ENCODE results near the gene HOGA1.

Gene HOGA1

GRCh38 chr10:97543025-97543546 is 41.1 kb upstream of the HOGA1 start:
- no peak overlapping the region for H3K27ac ChIP-seq
- H3K4me2 ChIP-seq, result no peak overlapping the region
- no peaks in the 10 kb centered on the region for H3K27me3 ChIP-seq (ENCODE audit: insufficient read depth, low read depth)

GRCh38 chr10:97546456-97547270 is 37.5 kb upstream of the HOGA1 start:
- H3K9ac ChIP-seq, result no peak overlapping the region
- no peaks in the 10 kb centered on the region for H3K27me3 ChIP-seq (ENCODE audit: insufficient read depth, low read depth)
- H3K36me3 ChIP-seq (ENCODE audit: insufficient read depth), result no peaks in the 10 kb centered on the region
- H3K4me3 ChIP-seq (IDR thresholded peaks at IDR 0.05; ENCODE audit: insufficient read depth, low read depth, low read length), result no peak overlapping the region
- H2AFZ ChIP-seq (ENCODE audit: low read depth), result no peak overlapping the region
- H3K4me1 ChIP-seq (ENCODE audit: low read depth, poor library complexity, severe bottlenecking), result peaks cover 9% of the 10 kb centered on the region
- no peak overlapping the region for H3K27ac ChIP-seq
- no peak for TF ChIP-seq CTCF (conservative IDR thresholded peaks at IDR 0.05; ENCODE audit: low read depth, low read length)
- no peaks in the 10 kb centered on the region for H4K20me1 ChIP-seq (ENCODE audit: insufficient read depth)
- H3K4me2 ChIP-seq, result no peak overlapping the region
- no peaks in the 10 kb centered on the region for H3K79me2 ChIP-seq (ENCODE audit: insufficient read depth, low read depth)

More at GRCh38 chr10:97543025-97543546, 41.1 kb upstream of the HOGA1 start:
- Histone ChIP-seq H3K36me3 (ENCODE audit: insufficient read depth) (no peaks in the 10 kb centered on the region), H2AFZ (ENCODE audit: low read depth) (no peak overlapping the region), H4K20me1 (ENCODE audit: insufficient read depth) (no peaks in the 10 kb centered on the region), H3K4me3 (IDR thresholded peaks at IDR 0.05; ENCODE audit: insufficient read depth, low read depth, low read length) (no peak overlapping the region), H3K79me2 (ENCODE audit: insufficient read depth, low read depth) (no peaks in the 10 kb centered on the region), H3K4me1 (ENCODE audit: low read depth, poor library complexity, severe bottlenecking) (peaks cover 9% of the 10 kb centered on the region), H3K9ac (no peak overlapping the region)
- no peak for TF ChIP-seq CTCF (conservative IDR thresholded peaks at IDR 0.05; ENCODE audit: low read depth, low read length)

DNA sequence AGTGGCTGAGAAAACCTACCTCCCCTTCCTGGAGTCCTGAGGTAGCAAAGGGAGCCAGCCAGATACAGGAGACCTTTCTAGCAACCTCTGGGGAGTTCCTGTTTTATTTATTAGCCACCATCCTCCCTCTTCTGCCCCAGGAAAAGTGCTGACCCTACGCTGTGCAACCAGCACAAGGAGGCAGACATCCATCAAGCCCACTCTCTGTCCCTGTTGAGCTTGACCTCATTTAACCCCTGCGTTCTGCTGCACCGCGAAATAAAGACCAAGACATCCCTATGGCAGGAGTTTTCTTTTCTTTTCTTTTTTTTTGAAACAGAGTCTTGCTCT is 37.0 kb upstream of the HOGA1 start:
- no peaks in the 10 kb centered on the region for H3K27me3 ChIP-seq (ENCODE audit: insufficient read depth, low read depth)
- H3K36me3 ChIP-seq (ENCODE audit: insufficient read depth), result no peaks in the 10 kb centered on the region

DNA sequence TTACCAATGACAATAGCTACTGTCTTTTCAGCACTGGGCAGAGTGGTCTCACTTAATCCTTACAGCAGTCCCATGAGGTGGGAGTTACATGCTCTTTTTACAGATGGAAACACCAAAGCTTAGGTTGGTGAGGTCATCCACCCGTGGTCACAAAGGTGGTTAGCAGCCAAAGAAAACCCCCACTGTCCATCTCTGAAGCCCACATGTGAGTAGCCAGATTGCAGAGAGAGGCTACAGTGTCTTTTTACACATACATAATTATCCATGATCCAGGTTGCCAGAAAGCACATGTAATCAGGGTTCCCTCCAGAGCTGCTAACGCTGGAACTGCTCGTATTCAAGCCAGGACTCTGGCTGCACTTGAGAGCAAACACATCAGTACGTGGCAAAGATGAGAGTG is 36.2 kb upstream of the HOGA1 start:
- H3K4me3 ChIP-seq (IDR thresholded peaks at IDR 0.05; ENCODE audit: insufficient read depth, low read depth, low read length), result no peak overlapping the region
- no peaks in the 10 kb centered on the region for H3K79me2 ChIP-seq (ENCODE audit: insufficient read depth, low read depth)
- no peaks in the 10 kb centered on the region for H3K36me3 ChIP-seq (ENCODE audit: insufficient read depth)
- H4K20me1 ChIP-seq (ENCODE audit: insufficient read depth), result no peaks in the 10 kb centered on the region
- H2AFZ ChIP-seq (ENCODE audit: low read depth), result no peak overlapping the region
- H3K27me3 ChIP-seq (ENCODE audit: insufficient read depth, low read depth), result no peaks in the 10 kb centered on the region
- no peak for TF ChIP-seq CTCF (conservative IDR thresholded peaks at IDR 0.05; ENCODE audit: low read depth, low read length)
- no peak overlapping the region for H3K27ac ChIP-seq
- no peak overlapping the region for H3K4me2 ChIP-seq
- H3K9ac ChIP-seq, result no peak overlapping the region
- H3K4me1 ChIP-seq (ENCODE audit: low read depth, poor library complexity, severe bottlenecking), result no peaks in the 10 kb centered on the region

More for the DNA sequence above, 37.0 kb upstream of the HOGA1 start:
- no peak overlapping the region for H3K9ac ChIP-seq
- H3K4me2 ChIP-seq, result no peak overlapping the region
- no peak overlapping the region for H3K4me3 ChIP-seq (IDR thresholded peaks at IDR 0.05; ENCODE audit: insufficient read depth, low read depth, low read length)
- TF ChIP-seq CTCF (conservative IDR thresholded peaks at IDR 0.05; ENCODE audit: low read depth, low read length), result no peak
- no peaks in the 10 kb centered on the region for H4K20me1 ChIP-seq (ENCODE audit: insufficient read depth)
- H3K79me2 ChIP-seq (ENCODE audit: insufficient read depth, low read depth), result no peaks in the 10 kb centered on the region
- H3K4me1 ChIP-seq (ENCODE audit: low read depth, poor library complexity, severe bottlenecking), result peaks cover 5% of the 10 kb centered on the region
- H2AFZ ChIP-seq (ENCODE audit: low read depth), result no peak overlapping the region
- no peak overlapping the region for H3K27ac ChIP-seq
